ENCODE data around the gene PABPC5. TPM values are rescaled to one million over a fixed set of nuclear protein-coding genes. Genes with fewer than 3 reads are reported as not detected.

Gene PABPC5
- total RNA-seq (1.9 TPM), polyA plus RNA-seq (ENCODE audit: insufficient read depth, low read depth, low replicate concordance) (0.26 TPM)
- long read RNA-seq, donor 1, partial matches to known transcripts, result 0 of 2 reads
- long read RNA-seq, donor 1, other reads (novel, unspliced or antisense), result 0 of 2 reads
- long read RNA-seq, donor 2, partial matches to known transcripts, result 0 of 1 reads
- long read RNA-seq, donor 2, other reads (novel, unspliced or antisense), result 0 of 1 reads
- long read RNA-seq, donor 3, partial matches to known transcripts, result 0 of 1 reads
- long read RNA-seq, donor 3, other reads (novel, unspliced or antisense), result 0 of 1 reads
- long read RNA-seq, donor 4, result 0 reads
- long read RNA-seq, donor 5, result 0 reads
- long read RNA-seq, donor 6, partial matches to known transcripts, result 0 of 4 reads
- long read RNA-seq, donor 6, other reads (novel, unspliced or antisense), result 0 of 4 reads
- long read RNA-seq, donor 7, partial matches to known transcripts, result 0 of 2 reads
- long read RNA-seq, donor 7, other reads (novel, unspliced or antisense), result 0 of 2 reads
- long read RNA-seq, donor 8, partial matches to known transcripts, result 0 of 2 reads
- long read RNA-seq, donor 8, other reads (novel, unspliced or antisense), result 0 of 2 reads
- long read RNA-seq, donor 9, result 0 reads
- long read RNA-seq, donor 10, partial matches to known transcripts, result 0 of 1 reads
- long read RNA-seq, donor 10, other reads (novel, unspliced or antisense), result 0 of 1 reads

- no peak for TF ChIP-seq CTCF (IDR thresholded peaks at IDR 0.05; ENCODE audit: borderline replicate concordance, extremely low read depth, insufficient read depth)
- no peaks in the 10 kb centered on the region for H3K9me3 ChIP-seq (ENCODE audit: control insufficient read depth in 2 of 3, insufficient read depth in 1 of 3, low read length in 3 of 3)
- peak within 1 kb of the TSS in 2 of 3 donors; percentile 19 to 53 for H3K9ac ChIP-seq (ENCODE audit: low read length in 3 of 3)
- intact Hi-C loops (cut with DNase I), result no loop called here
- peaks cover 2% of the 10 kb centered on the region for H3K27me3 ChIP-seq (ENCODE audit: control insufficient read depth, insufficient read depth, low read length)
- H3K4me1 ChIP-seq (ENCODE audit: control insufficient read depth in 2 of 3, insufficient read depth in 2 of 3, low read depth in 1 of 3, low read length in 3 of 3), result no peaks in the 10 kb centered on the region
- no peaks in the 10 kb centered on the region for H3K36me3 ChIP-seq (ENCODE audit: control insufficient read depth in 2 of 3, insufficient read depth in 3 of 3, low read length in 3 of 3)
- DNase-seq (peak; percentile 85 to 93 (median 88)), FAIRE-seq (no peak)
- H3K27ac ChIP-seq (ENCODE audit: low read depth in 2 of 2, low read length in 2 of 2), result peak within 1 kb of the TSS; percentile 72 to 76
- H3K4me3 ChIP-seq (ENCODE audit: low read length in 3 of 3), result peak within 1 kb of the TSS; percentile 63 to 71 (median 63)
Measured at GRCh38 chrX:91434351-91435168, at the start of gene PABPC5. TSS of gene PABPC5 (plus strand) at chrX:91434839. CDS start at chrX:91435578, 739 bp downstream.

- DNase-seq, result no peak
- TF ChIP-seq CTCF (IDR thresholded peaks at IDR 0.05; ENCODE audit: borderline replicate concordance, extremely low read depth, insufficient read depth), result no peak
Measured at GRCh38 chrX:91389026-91389425, 45.6 kb upstream of the PABPC5 start.

GRCh38 chrX:91414713-91415112, 19.9 kb upstream of the PABPC5 start:
- H3K9ac ChIP-seq (ENCODE audit: low read length in 3 of 3), result no peak overlapping the region
- DNase-seq, result no peak
- no peaks in the 10 kb centered on the region for H3K27me3 ChIP-seq (ENCODE audit: control insufficient read depth, insufficient read depth, low read length)
- H3K36me3 ChIP-seq (ENCODE audit: control insufficient read depth in 2 of 3, insufficient read depth in 3 of 3, low read length in 3 of 3), result no peaks in the 10 kb centered on the region
- peak; percentile 6 for TF ChIP-seq CTCF (IDR thresholded peaks at IDR 0.05; ENCODE audit: borderline replicate concordance, extremely low read depth, insufficient read depth)
- no peaks in the 10 kb centered on the region for H3K4me1 ChIP-seq (ENCODE audit: control insufficient read depth in 2 of 3, insufficient read depth in 2 of 3, low read depth in 1 of 3, low read length in 3 of 3)
- no peak overlapping the region for H3K27ac ChIP-seq (ENCODE audit: low read depth in 2 of 2, low read length in 2 of 2)
- intact Hi-C loops (cut with DNase I), result no loop called here
- H3K9me3 ChIP-seq (ENCODE audit: control insufficient read depth in 2 of 3, insufficient read depth in 1 of 3, low read length in 3 of 3), result no peaks in the 10 kb centered on the region
- H3K4me3 ChIP-seq (ENCODE audit: low read length in 3 of 3), result no peak overlapping the region
- no peak for FAIRE-seq

More at GRCh38 chrX:91389026-91389425, 45.6 kb upstream of the PABPC5 start:
- H3K4me3 ChIP-seq (ENCODE audit: low read length in 3 of 3), result no peak overlapping the region
- no peak overlapping the region for H3K27ac ChIP-seq (ENCODE audit: low read depth in 2 of 2, low read length in 2 of 2)
- FAIRE-seq, result no peak
- no peak overlapping the region for H3K9ac ChIP-seq (ENCODE audit: low read length in 3 of 3)
- H3K27me3 ChIP-seq (ENCODE audit: control insufficient read depth, insufficient read depth, low read length), result no peaks in the 10 kb centered on the region
- H3K4me1 ChIP-seq (ENCODE audit: control insufficient read depth in 2 of 3, insufficient read depth in 2 of 3, low read depth in 1 of 3, low read length in 3 of 3), result no peaks in the 10 kb centered on the region
- peaks cover 0 to 2% (median 0%) of the 10 kb centered on the region in 3 donors for H3K9me3 ChIP-seq (ENCODE audit: control insufficient read depth in 2 of 3, insufficient read depth in 1 of 3, low read length in 3 of 3)
- intact Hi-C loops (cut with DNase I), result no loop called here
- H3K36me3 ChIP-seq (ENCODE audit: control insufficient read depth in 2 of 3, insufficient read depth in 3 of 3, low read length in 3 of 3), result no peaks in the 10 kb centered on the region

Measured in kidney (tissue), 22 donors.